H9 (cell line): ENCODE results near the gene PNMA8A. TPM values are rescaled to one million over a fixed set of nuclear protein-coding genes. Genes with fewer than 3 reads are reported as not detected.

Source experiments
- DNase-seq: peaks from one replicate; pipeline ENCODE4 v3.0.0-alpha.2; 2017
- H2AFZ ChIP-seq: one replicate; pipeline ENCODE4 v1.6.1; 2013; ENCODE audit warnings: mild to moderate bottlenecking, low read length, control low read depth, moderate library complexity
- H2AK5ac ChIP-seq: 2 replicates; pipeline ENCODE4 v1.6.1; 2013; ENCODE audit warnings: low read length, control low read depth, mixed read lengths; ENCODE audit not compliant: insufficient read length
- H2BK120ac ChIP-seq: one replicate; pipeline ENCODE4 v1.6.1; 2013; ENCODE audit warnings: low read depth, mild to moderate bottlenecking, low read length, control low read depth, inconsistent platforms; ENCODE audit not compliant: poor library complexity, severe bottlenecking
- H2BK12ac ChIP-seq: 2 replicates; pipeline ENCODE4 v1.6.1; 2013; ENCODE audit warnings: low read length, control low read depth, mixed read lengths, low read depth; ENCODE audit not compliant: insufficient read length
- H2BK15ac ChIP-seq: 2 replicates; pipeline ENCODE4 v1.6.1; 2013; ENCODE audit warnings: low read depth, low read length, control low read depth
- H2BK20ac ChIP-seq: one replicate; pipeline ENCODE4 v1.6.1; 2013; ENCODE audit warnings: low read depth, mild to moderate bottlenecking, low read length, control low read depth, inconsistent platforms; ENCODE audit not compliant: poor library complexity, severe bottlenecking
- H2BK5ac ChIP-seq: 2 replicates; pipeline ENCODE4 v1.6.1; 2013; ENCODE audit warnings: low read length, control low read depth, mixed read lengths; ENCODE audit not compliant: insufficient read length
- H3K14ac ChIP-seq: 2 replicates; pipeline ENCODE4 v1.6.1; 2013; ENCODE audit warnings: low read length, control low read depth; ENCODE audit not compliant: insufficient read depth
- H3K18ac ChIP-seq: 2 replicates; pipeline ENCODE4 v1.6.1; 2013; ENCODE audit warnings: low read depth, mild to moderate bottlenecking, mixed read lengths, low read length, control low read depth; ENCODE audit not compliant: insufficient read length
- H3K23ac ChIP-seq: 2 replicates; pipeline ENCODE4 v1.6.1; 2013; ENCODE audit warnings: low read length, control low read depth, mixed read lengths, low read depth; ENCODE audit not compliant: insufficient read length
- H3K23me2 ChIP-seq: 2 replicates; pipeline ENCODE4 v1.6.1; 2013; ENCODE audit warnings: low read depth, mild to moderate bottlenecking, mixed read lengths, low read length, control low read depth; ENCODE audit not compliant: insufficient read length, poor library complexity, severe bottlenecking
- H3K27ac ChIP-seq: 2 replicates; pipeline ENCODE4 v1.5.1; 2013; ENCODE audit warnings: low read length, control low read depth, mixed read lengths, low read depth; ENCODE audit not compliant: insufficient read length
- H3K27me3 ChIP-seq: 2 replicates; pipeline ENCODE4 v1.6.1; 2013; ENCODE audit warnings: low read length, control low read depth, inconsistent platforms; ENCODE audit not compliant: insufficient read depth
- H3K4ac ChIP-seq: 2 replicates; pipeline ENCODE4 v1.6.1; 2013; ENCODE audit warnings: low read depth, mild to moderate bottlenecking, control low read depth, inconsistent platforms, low read length, moderate library complexity
- H3K4me1 ChIP-seq: 2 replicates; pipeline ENCODE4 v1.6.1; 2013; ENCODE audit warnings: low read length, control low read depth, inconsistent platforms; ENCODE audit not compliant: insufficient read depth
- H3K4me2 ChIP-seq: 2 replicates; pipeline ENCODE4 v1.6.1; 2013; ENCODE audit warnings: low read length, control low read depth, mixed read lengths; ENCODE audit not compliant: insufficient read length, insufficient read depth
- H3K56ac ChIP-seq: 2 replicates; pipeline ENCODE4 v1.6.1; 2013; ENCODE audit warnings: low read depth, mild to moderate bottlenecking, mixed read lengths, low read length, control low read depth; ENCODE audit not compliant: insufficient read length
- H3K79me1 ChIP-seq: 2 replicates; pipeline ENCODE4 v1.6.1; 2013; ENCODE audit warnings: low read depth, mild to moderate bottlenecking, moderate library complexity, low read length, control low read depth, inconsistent platforms; ENCODE audit not compliant: insufficient read depth, poor library complexity, severe bottlenecking
- H3K79me2 ChIP-seq: 2 replicates; pipeline ENCODE4 v1.6.1; 2013; ENCODE audit warnings: low read length, control low read depth, inconsistent platforms; ENCODE audit not compliant: insufficient read depth
- H3K9ac ChIP-seq: 2 replicates; pipeline ENCODE4 v1.6.1; 2013; ENCODE audit warnings: low read length, control low read depth, mixed read lengths; ENCODE audit not compliant: insufficient read length; ENCODE audit errors: extremely low read depth
- H3K9me3 ChIP-seq: one replicate; pipeline ENCODE4 v1.6.1; 2013; ENCODE audit warnings: low read depth, low read length, inconsistent platforms; ENCODE audit not compliant: control insufficient read depth
- H3T11ph ChIP-seq: one replicate; pipeline ENCODE4 v1.6.1; 2013; ENCODE audit warnings: mild to moderate bottlenecking, low read length, control low read depth, inconsistent platforms
- H4K20me1 ChIP-seq: one replicate; pipeline ENCODE4 v1.6.1; 2013; ENCODE audit not compliant: control insufficient read depth, insufficient read length, insufficient read depth
- H4K5ac ChIP-seq: 2 replicates; pipeline ENCODE4 v1.6.1; 2013; ENCODE audit warnings: low read depth, mild to moderate bottlenecking, mixed read lengths, low read length, control low read depth; ENCODE audit not compliant: insufficient read length
- H4K8ac ChIP-seq: replicated peaks from 2 replicates; pipeline ENCODE4 v1.6.1; 2013; ENCODE audit warnings: low read length, control low read depth, mixed read lengths, low read depth; ENCODE audit not compliant: insufficient read length
- H4K91ac ChIP-seq: 2 replicates; pipeline ENCODE4 v1.6.1; 2013; ENCODE audit warnings: low read depth, mild to moderate bottlenecking, moderate library complexity, mixed read lengths, low read length, control low read depth; ENCODE audit not compliant: insufficient read length
- H3K27ac Mint-ChIP-seq, 3 experiments: 2 replicates in 2 of 3; 3 replicates in 1 of 3; pipeline ENCODE4 v1.8.0; 2020 to 2021; ENCODE audit warnings: mixed read lengths in 3 of 3, mild to moderate bottlenecking in 1 of 3, moderate library complexity in 1 of 3
- H3K27me3 Mint-ChIP-seq: 2 replicates; pipeline ENCODE4 v1.8.0; 2021; ENCODE audit warnings: low read depth, mild to moderate bottlenecking, moderate library complexity, mixed read lengths
- H3K36me3 Mint-ChIP-seq, 3 experiments: 2 replicates in 2 of 3; 3 replicates in 1 of 3; pipeline ENCODE4 v1.8.0; 2020 to 2021; ENCODE audit warnings: low read depth in 3 of 3, mixed read lengths in 3 of 3; ENCODE audit not compliant: insufficient read depth in 1 of 3
- H3K4me1 Mint-ChIP-seq, 2 experiments: 2 replicates each; pipeline ENCODE4 v1.8.0; 2020; ENCODE audit warnings: mixed read lengths in 2 of 2
- H3K4me3 Mint-ChIP-seq, 2 experiments: 2 replicates in 1 of 2; 3 replicates in 1 of 2; pipeline ENCODE4 v1.8.0; 2020 to 2021; ENCODE audit warnings: mild to moderate bottlenecking in 2 of 2, mixed read lengths in 2 of 2, moderate library complexity in 1 of 2
- H3K9me3 Mint-ChIP-seq, 2 experiments: 2 replicates in 1 of 2; 3 replicates in 1 of 2; pipeline ENCODE4 v1.8.0; 2020; ENCODE audit warnings: mild to moderate bottlenecking in 2 of 2, mixed read lengths in 2 of 2, moderate library complexity in 1 of 2
- CTCF ChIP-seq: fragments of 200-600 bp; sonication (generic); conservative IDR thresholded peaks from 3 replicates; pipeline ENCODE4 v1.8.0; 2021; ENCODE audit warnings: antibody characterized with exemption, mild to moderate bottlenecking
- WGBS: extraction: QIAGEN DNeasy Blood & Tissue Kit; methylation state at CpG from one replicate; pipeline ENCODE4 v1.1.7; 2013; ENCODE audit warnings: missing lambda C conversion rate, low lambda C conversion rate, mixed read lengths; ENCODE audit not compliant: insufficient read length; ENCODE audit errors: extremely low coverage; 5-methylcytosine and 5-hydroxymethylcytosine counted together
- total RNA-seq: library from RNA; stranded (reverse); gene quantifications from 2 replicates; pipeline ENCODE4 v1.2.1, GENCODE V29; 2021

Gene PNMA8A
- total RNA-seq, 1 experiment from 2014 or later: 22.6 TPM

GRCh38 chr19:46470376-46470775 lies 987 bp downstream of the PNMA8A start:
- Histone ChIP-seq H3K4me1 (no peaks in the 10 kb centered on the region), H4K20me1 (no peaks in the 10 kb centered on the region), H4K8ac (no peak overlapping the region), H3K79me2 (no peaks in the 10 kb centered on the region), H3K9me3 (no peaks in the 10 kb centered on the region), H3K27ac (no peak overlapping the region), H2AK5ac (no peak overlapping the region), H2AFZ (no peak overlapping the region), H3K23me2 (peaks cover 6% of the 10 kb centered on the region), H3T11ph (no peak overlapping the region), H2BK20ac (no peak overlapping the region), H3K18ac (no peak overlapping the region), H3K56ac (no peak overlapping the region), H3K9ac (no peak overlapping the region), H3K4me2 (peak overlapping the region; percentile 60), H2BK120ac (no peak overlapping the region), H3K4ac (no peak overlapping the region), H3K27me3 (no peaks in the 10 kb centered on the region), H2BK12ac (no peak overlapping the region), H3K79me1 (peaks cover 5% of the 10 kb centered on the region), H3K14ac (no peak overlapping the region), H4K91ac (no peak overlapping the region), H2BK5ac (no peak overlapping the region), H2BK15ac (no peak overlapping the region), H3K23ac (no peak overlapping the region), H4K5ac (no peak overlapping the region)
- no peak for DNase-seq
- no peak for TF ChIP-seq CTCF
- Mint-ChIP-seq H3K9me3 (no peaks in the 10 kb centered on the region), H3K36me3 (peaks cover 26 to 46% (median 45%) of the 10 kb centered on the region in 3 experiments), H3K27me3 (peaks cover 12% of the 10 kb centered on the region), H3K27ac (no peak overlapping the region), H3K4me1 (peaks cover 3 to 13% of the 10 kb centered on the region in 2 experiments; a peak in 3 of 4 replicates), H3K4me3 (peak overlapping the region; percentile 72 to 80)
- WGBS: no CpG with 5 or more reads among the region's 10 CpGs
